IMR-90 (cell line): ENCODE results near the gene RAD51B. TPM values are rescaled to one million over a fixed set of nuclear protein-coding genes. Genes with fewer than 3 reads are reported as not detected.
A peak's percentile ranks its signal among the peaks of the same experiment; 100 is the strongest.

Source experiments
- ATAC-seq: fragments of 200-7000 bp; cut with Tn5 transposase; 2 replicates; pipeline ENCODE4 v1.9.1; 2020; ENCODE audit warnings: low read depth, mild to moderate bottlenecking, moderate library complexity
- BruUV-seq: library from RNA; stranded (reverse); fragments of 400-500 nt; replicated peaks from 2 replicates; lab custom pipeline; 2021; lab: Mats Ljungman, UMichigan
- CTCF ChIA-PET: fragments of 300-600 bp; formaldehyde crosslinking; extraction: SDS; loops from one replicate; lab custom pipeline; 2021; ENCODE audit warnings: antibody characterized with exemption; lab: Yijun Ruan, JAX
- POLR2A ChIA-PET: fragments of 300-600 bp; sonication (Branson Sonifier 250); formaldehyde crosslinking; loops from one replicate; lab custom pipeline; 2022; ENCODE audit warnings: antibody characterized with exemption; ENCODE audit not compliant: unreplicated experiment; lab: Charles Lee
- DNase-seq: peaks from one replicate; pipeline ENCODE4 v3.0.0; 2013
- H2AFZ ChIP-seq: replicated peaks from 2 replicates; pipeline ENCODE3; 2013; ENCODE audit warnings: low read length, mild to moderate bottlenecking; ENCODE audit not compliant: poor library complexity
- H2AK5ac ChIP-seq: 2 replicates; pipeline ENCODE4 v1.6.1; 2013; ENCODE audit warnings: low read depth, low read length, inconsistent platforms
- H2AK9ac ChIP-seq: replicated peaks from 2 replicates; pipeline ENCODE3; 2013; ENCODE audit warnings: mild to moderate bottlenecking, low read depth, low read length, moderate library complexity; ENCODE audit not compliant: poor library complexity
- H2BK120ac ChIP-seq: 2 replicates; pipeline ENCODE4 v1.6.1; 2013; ENCODE audit warnings: low read depth, low read length, inconsistent platforms
- H2BK15ac ChIP-seq: 3 replicates; pipeline ENCODE4 v1.6.1; 2013; ENCODE audit warnings: low read depth, low read length, inconsistent platforms
- H2BK20ac ChIP-seq: 2 replicates; pipeline ENCODE4 v1.6.1; 2013; ENCODE audit warnings: low read depth, mild to moderate bottlenecking, inconsistent platforms, low read length, moderate library complexity
- H2BK5ac ChIP-seq: 2 replicates; pipeline ENCODE4 v1.6.1; 2013; ENCODE audit warnings: mild to moderate bottlenecking, low read depth, low read length, inconsistent platforms; ENCODE audit not compliant: poor library complexity, severe bottlenecking
- H3K14ac ChIP-seq: replicated peaks from 2 replicates; pipeline ENCODE4 v1.6.1; 2013; ENCODE audit warnings: low read depth, low read length, inconsistent platforms
- H3K18ac ChIP-seq: 2 replicates; pipeline ENCODE4 v1.6.1; 2013; ENCODE audit warnings: low read depth, low read length, control low read depth
- H3K23ac ChIP-seq: 2 replicates; pipeline ENCODE4 v1.6.1; 2013; ENCODE audit warnings: low read depth, low read length, inconsistent platforms
- H3K27ac ChIP-seq: 2 replicates; pipeline ENCODE4 v1.5.1; 2013; ENCODE audit warnings: mild to moderate bottlenecking, control low read depth, low read length; ENCODE audit not compliant: insufficient read depth
- H3K27me3 ChIP-seq: 2 replicates; pipeline ENCODE4 v1.6.1; 2013; ENCODE audit warnings: low read length; ENCODE audit not compliant: control insufficient read depth, insufficient read depth
- H3K36me3 ChIP-seq: 2 replicates; pipeline ENCODE4 v1.6.1; 2013; ENCODE audit warnings: low read length, mixed read lengths; ENCODE audit not compliant: control insufficient read depth, insufficient read depth
- H3K4ac ChIP-seq: 2 replicates; pipeline ENCODE4 v1.6.1; 2013; ENCODE audit warnings: low read depth, low read length, inconsistent platforms
- H3K4me1 ChIP-seq: 2 replicates; pipeline ENCODE4 v1.6.1; 2013; ENCODE audit warnings: low read length, mixed read lengths; ENCODE audit not compliant: control insufficient read depth, insufficient read depth
- H3K4me2 ChIP-seq: 2 replicates; pipeline ENCODE4 v1.6.1; 2013; ENCODE audit warnings: low read depth, mild to moderate bottlenecking, control low read depth, low read length, moderate library complexity
- H3K4me3 ChIP-seq: 2 replicates; pipeline ENCODE4 v1.5.1; 2013; ENCODE audit warnings: low read depth, mild to moderate bottlenecking, control low read depth, low read length, moderate library complexity; ENCODE audit not compliant: insufficient read depth
- H3K56ac ChIP-seq: 2 replicates; pipeline ENCODE4 v1.6.1; 2013; ENCODE audit warnings: low read length, inconsistent platforms; ENCODE audit not compliant: insufficient read depth; ENCODE audit errors: extremely low read depth
- H3K79me1 ChIP-seq, 2 experiments: 2 replicates each; pipeline ENCODE4 v1.6.1; 2013; ENCODE audit warnings: low read length in 2 of 2, inconsistent platforms in 1 of 2, low read depth in 1 of 2
- H3K9ac ChIP-seq: 2 replicates; pipeline ENCODE4 v1.6.1; 2013; ENCODE audit warnings: low read depth, low read length, control low read depth
- H3K9me1 ChIP-seq: 2 replicates; pipeline ENCODE4 v1.6.1; 2013; ENCODE audit warnings: low read length, inconsistent platforms; ENCODE audit not compliant: insufficient read depth
- H3K9me3 ChIP-seq: 2 replicates; pipeline ENCODE4 v1.6.1; 2013; ENCODE audit warnings: low read length; ENCODE audit not compliant: control insufficient read depth, insufficient read depth
- H4K20me1 ChIP-seq: 2 replicates; pipeline ENCODE4 v1.6.1; 2013; ENCODE audit warnings: low read length, inconsistent platforms; ENCODE audit not compliant: insufficient read depth
- H4K5ac ChIP-seq: 2 replicates; pipeline ENCODE4 v1.6.1; 2013; ENCODE audit warnings: mild to moderate bottlenecking, low read depth, low read length, control low read depth
- H4K8ac ChIP-seq, 2 experiments: 2 replicates each; pipeline ENCODE4 v1.6.1; 2013; ENCODE audit warnings: low read depth in 2 of 2, low read length in 2 of 2, control low read depth in 1 of 2, inconsistent platforms in 1 of 2
- H4K91ac ChIP-seq: 2 replicates; pipeline ENCODE4 v1.6.1; 2013; ENCODE audit warnings: low read depth, low read length, inconsistent platforms; ENCODE audit not compliant: insufficient read depth
- CHD1 ChIP-seq: IDR thresholded peaks from 2 replicates; pipeline ENCODE4 v1.6.1; 2012; ENCODE audit warnings: low read depth, low read length, improper control_type of control experiment
- FOS ChIP-seq: fragments of 150-350 bp; IDR thresholded peaks from 2 replicates; pipeline ENCODE4 v1.6.1; 2016; ENCODE audit warnings: low read depth, low read length
- MAFK ChIP-seq: IDR thresholded peaks from 2 replicates; pipeline ENCODE4 v1.6.1; 2012; ENCODE audit warnings: low read depth, low read length, improper control_type of control experiment
- MAZ ChIP-seq: IDR thresholded peaks from 2 replicates; pipeline ENCODE4 v1.6.1; 2012; ENCODE audit warnings: low read depth, mild to moderate bottlenecking, low read length, improper control_type of control experiment, moderate library complexity, borderline replicate concordance
- NFE2L2 ChIP-seq: fragments of 150-350 bp; IDR thresholded peaks from 2 replicates; pipeline ENCODE4 v1.6.1; 2016; ENCODE audit warnings: low read depth, mild to moderate bottlenecking, low read length
- POLR2A ChIP-seq: IDR thresholded peaks from 2 replicates; pipeline ENCODE4 v1.6.1; 2012; ENCODE audit warnings: mild to moderate bottlenecking, low read depth, low read length
- RAD21 ChIP-seq: IDR thresholded peaks from 2 replicates; pipeline ENCODE4 v1.6.1; 2012; ENCODE audit warnings: low read length, improper control_type of control experiment
- RCOR1 ChIP-seq: IDR thresholded peaks from 2 replicates; pipeline ENCODE4 v1.6.1; 2012; ENCODE audit warnings: mild to moderate bottlenecking, low read length, improper control_type of control experiment; ENCODE audit not compliant: insufficient replicate concordance
- RFX5 ChIP-seq: IDR thresholded peaks from 2 replicates; pipeline ENCODE4 v1.8.0; 2012; ENCODE audit warnings: low read depth, mild to moderate bottlenecking, low read length, moderate library complexity
- SMC3 ChIP-seq: fragments of 150-350 bp; IDR thresholded peaks from 2 replicates; pipeline ENCODE4 v1.6.1; 2016; ENCODE audit warnings: low read depth, mild to moderate bottlenecking, antibody characterized with exemption, low read length, moderate library complexity
- WGBS, 2 experiments: methylation state at CpG; one replicate each; pipeline versions ENCODE4 v1.1.5 to v1.1.7; 2013; ENCODE audit warnings: missing lambda C conversion rate in 2 of 2; ENCODE audit not compliant: insufficient read length in 1 of 2; ENCODE audit errors: extremely low coverage in 2 of 2; 5-methylcytosine and 5-hydroxymethylcytosine counted together
- dilution Hi-C: fragments of 300-500 bp; cut with HindIII; formaldehyde crosslinking; loops from one replicate; pipeline ENCODE4 v1.14.3; 2018; ENCODE audit warnings: low sequenced_read_pairs; ENCODE audit not compliant: unreplicated experiment
- in situ Hi-C: fragments of 300-500 bp; cut with MboI; formaldehyde crosslinking; loops from 3 replicates; pipeline ENCODE4 v1.14.3; 2019; ENCODE audit warnings: low sequenced_read_pairs, inconsistent platforms, mixed read lengths
- intact Hi-C: fragments of 100-400 bp; cut with micrococcal nuclease; formaldehyde crosslinking; loops from 2 replicates; pipeline ENCODE4 v1.10.0; 2022
- polyA plus RNA-seq, 3 experiments: library from polyadenylated mRNA; depleted of rRNA; stranded (reverse); fragments of >200 nt; gene quantifications; 2 replicates each; pipeline ENCODE4 v1.2.3, GENCODE V29; 2012; ENCODE audit warnings: low replicate concordance in 1 of 3
- total RNA-seq: library from RNA; depleted of rRNA; stranded (reverse); fragments of >200 nt; gene quantifications from 2 replicates; pipeline ENCODE4 v1.2.3, GENCODE V29; 2012
- TF ChIP-seq, protein P1 (sequence below): fragments of 150-350 bp; IDR thresholded peaks from 2 replicates; pipeline ENCODE4 v1.6.1; 2017; ENCODE audit warnings: mild to moderate bottlenecking, antibody characterized with exemption, low read length, low read depth
- TF ChIP-seq, protein P2 (sequence below): fragments of 150-350 bp; IDR thresholded peaks from 2 replicates; pipeline ENCODE4 v1.6.1; 2016; ENCODE audit warnings: low read depth, mild to moderate bottlenecking, low read length, moderate library complexity, borderline replicate concordance

Gene RAD51B
- total and polyA plus RNA-seq, 2 of the 4 experiments (the other 2 are of a cell fraction) = 5.1 to 18.8 TPM

DNA sequence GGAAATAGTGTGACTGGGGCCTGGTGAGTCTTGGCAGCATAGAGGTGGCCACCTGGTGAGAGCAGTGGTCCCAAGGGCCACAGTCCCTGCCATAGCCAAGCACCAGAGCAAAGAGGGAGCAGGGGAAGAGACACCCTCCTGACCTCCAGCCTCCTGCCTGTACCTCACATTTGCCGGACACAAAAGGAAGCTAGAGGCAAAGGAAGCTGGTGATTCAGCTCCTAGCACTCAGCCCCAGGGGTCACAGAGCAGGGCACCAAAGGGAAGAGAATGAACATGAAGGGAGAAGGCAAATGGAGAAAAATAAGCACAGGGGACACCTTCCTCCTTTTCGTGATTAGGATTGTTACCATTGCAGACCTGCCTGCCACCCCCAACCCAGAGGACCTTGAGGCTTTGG is 756.5 kb downstream of the RAD51B start:
- peak overlapping the region; percentile 98 for H2BK20ac ChIP-seq
- H3K36me3 ChIP-seq = no peaks in the 10 kb centered on the region
- dilution Hi-C loops = no loop called here
- peaks cover 29% of the 10 kb centered on the region for H3K9me1 ChIP-seq
- peak overlapping the region; percentile 95 for H3K14ac ChIP-seq
- no peak overlapping the region for H3K4me2 ChIP-seq
- BruUV-seq = no TSS peak
- H3K4me1 ChIP-seq = peaks cover 37% of the 10 kb centered on the region
- H3K23ac ChIP-seq = peak overlapping the region; percentile 85
- peak overlapping the region; percentile 95; the same call in 2 of the 3 replicates for H2BK15ac ChIP-seq
- H3K9me3 ChIP-seq = peaks cover 3% of the 10 kb centered on the region; the same call in 1 of the 2 replicates
- TF ChIP-seq RCOR1 = no peak
- TF ChIP-seq, protein P1, sequence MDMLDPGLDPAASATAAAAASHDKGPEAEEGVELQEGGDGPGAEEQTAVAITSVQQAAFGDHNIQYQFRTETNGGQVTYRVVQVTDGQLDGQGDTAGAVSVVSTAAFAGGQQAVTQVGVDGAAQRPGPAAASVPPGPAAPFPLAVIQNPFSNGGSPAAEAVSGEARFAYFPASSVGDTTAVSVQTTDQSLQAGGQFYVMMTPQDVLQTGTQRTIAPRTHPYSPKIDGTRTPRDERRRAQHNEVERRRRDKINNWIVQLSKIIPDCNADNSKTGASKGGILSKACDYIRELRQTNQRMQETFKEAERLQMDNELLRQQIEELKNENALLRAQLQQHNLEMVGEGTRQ = no peak
- TF ChIP-seq POLR2A = no peak
- TF ChIP-seq, protein P2, sequence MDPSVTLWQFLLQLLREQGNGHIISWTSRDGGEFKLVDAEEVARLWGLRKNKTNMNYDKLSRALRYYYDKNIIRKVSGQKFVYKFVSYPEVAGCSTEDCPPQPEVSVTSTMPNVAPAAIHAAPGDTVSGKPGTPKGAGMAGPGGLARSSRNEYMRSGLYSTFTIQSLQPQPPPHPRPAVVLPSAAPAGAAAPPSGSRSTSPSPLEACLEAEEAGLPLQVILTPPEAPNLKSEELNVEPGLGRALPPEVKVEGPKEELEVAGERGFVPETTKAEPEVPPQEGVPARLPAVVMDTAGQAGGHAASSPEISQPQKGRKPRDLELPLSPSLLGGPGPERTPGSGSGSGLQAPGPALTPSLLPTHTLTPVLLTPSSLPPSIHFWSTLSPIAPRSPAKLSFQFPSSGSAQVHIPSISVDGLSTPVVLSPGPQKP = no peak
- TF ChIP-seq RFX5 = no peak
- no peak for TF ChIP-seq SMC3
- no peak for TF ChIP-seq MAZ
- no peak for TF ChIP-seq MAFK
- TF ChIP-seq RAD21 = no peak
- no peak for TF ChIP-seq FOS
- no peak for TF ChIP-seq CHD1
- no peak for TF ChIP-seq NFE2L2
- H2AFZ ChIP-seq = peak overlapping the region; percentile 62
- WGBS, 2 experiments = no CpG with 5 or more reads among the region's 2 CpGs
- H2AK5ac ChIP-seq = peak overlapping the region; percentile 97
- H4K91ac ChIP-seq = peak overlapping the region; percentile 98
- in situ Hi-C loops = loop anchor here (10.0 kb wide), 1 partner anchor 321 kb away; no protein-coding TSS in a partner anchor
- peak overlapping the region; percentile 99 for H2BK5ac ChIP-seq
- ChIA-PET POLR2A (no interaction called here), CTCF (interaction anchor here (0.6 kb wide), 1 partner anchor 268 kb away, joined by 3 read pairs; no protein-coding TSS in a partner anchor)
- H3K27ac ChIP-seq = peak overlapping the region; percentile 14
- H3K18ac ChIP-seq = peak overlapping the region; percentile 89
- no peak overlapping the region for H3K9ac ChIP-seq
- no peaks in the 10 kb centered on the region for H3K27me3 ChIP-seq
- ATAC-seq = no peak
- H4K20me1 ChIP-seq = no peaks in the 10 kb centered on the region
- H2BK120ac ChIP-seq = peak overlapping the region; percentile 98
- no peak overlapping the region for H3K56ac ChIP-seq
- DNase-seq = no peak
- peak overlapping the region; percentile 44; the same call in 1 of the 2 replicates for H4K5ac ChIP-seq
- peak overlapping the region; percentile 59 to 94; a peak in 3 of 4 replicates for H4K8ac ChIP-seq
- intact Hi-C loops = no loop called here
- H2AK9ac ChIP-seq = peak overlapping the region; percentile 50
- H3K4ac ChIP-seq = peak overlapping the region; percentile 97
- no peak overlapping the region for H3K4me3 ChIP-seq
- H3K79me1 ChIP-seq = peaks cover 0 to 19% of the 10 kb centered on the region in 2 experiments; a peak in 2 of 4 replicates
